Measurements from ENCODE around the gene HOXC6.

HOXC6 gene

DNA sequence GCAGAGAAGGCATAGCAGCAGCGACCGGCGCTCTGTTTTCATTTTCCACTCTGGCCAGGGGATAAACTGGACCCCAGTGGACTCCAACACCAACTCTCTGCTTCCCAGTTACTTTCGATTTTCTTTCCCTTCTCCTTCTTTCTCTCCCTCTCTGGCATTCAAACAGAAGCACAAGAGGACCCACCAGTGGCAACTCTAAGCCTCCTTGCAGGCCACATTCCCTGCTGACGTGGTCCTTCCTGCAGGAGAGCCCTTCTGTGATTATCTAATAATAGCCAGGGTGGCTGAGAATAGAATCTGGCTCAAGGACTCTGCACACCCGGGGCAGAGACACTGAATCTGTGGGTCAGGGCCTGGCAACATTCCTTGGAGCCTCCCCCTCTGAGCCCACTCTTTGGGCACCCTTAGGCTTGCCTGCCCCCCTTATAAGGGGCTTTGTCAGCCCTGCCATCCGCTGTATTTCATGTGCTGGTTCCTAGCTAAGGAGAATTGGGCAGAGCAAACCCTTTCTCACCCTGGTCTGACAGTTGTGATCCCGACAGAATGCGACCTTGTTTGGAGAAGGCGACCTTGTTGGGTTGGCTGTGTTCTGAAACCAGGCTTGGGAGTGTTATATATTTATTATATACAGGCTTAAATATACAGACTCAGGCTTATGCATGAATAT, 8.2 kb upstream of the HOXC6 start:
- in situ Hi-C loops (cut with HindIII; ENCODE audit: low pct_ligation_motif_present, low sequenced_read_pairs), result loop anchor here (25.0 kb wide), 1 partner anchor 192 kb away; no protein-coding TSS in a partner anchor
- H3K27ac ChIP-seq, result no peak overlapping the region
- H3K36me3 ChIP-seq (replicated peaks), result no peaks in the 10 kb centered on the region
- H3K27me3 ChIP-seq (replicated peaks), result peaks cover 85% of the 10 kb centered on the region
- no peak for TF ChIP-seq CTCF (IDR thresholded peaks at IDR 0.05; ENCODE audit: low read depth, low read length, missing control alignments)
- H3K4me3 ChIP-seq (ENCODE audit: low read depth, low read length), result no peak overlapping the region
- no peak for DNase-seq

DNA sequence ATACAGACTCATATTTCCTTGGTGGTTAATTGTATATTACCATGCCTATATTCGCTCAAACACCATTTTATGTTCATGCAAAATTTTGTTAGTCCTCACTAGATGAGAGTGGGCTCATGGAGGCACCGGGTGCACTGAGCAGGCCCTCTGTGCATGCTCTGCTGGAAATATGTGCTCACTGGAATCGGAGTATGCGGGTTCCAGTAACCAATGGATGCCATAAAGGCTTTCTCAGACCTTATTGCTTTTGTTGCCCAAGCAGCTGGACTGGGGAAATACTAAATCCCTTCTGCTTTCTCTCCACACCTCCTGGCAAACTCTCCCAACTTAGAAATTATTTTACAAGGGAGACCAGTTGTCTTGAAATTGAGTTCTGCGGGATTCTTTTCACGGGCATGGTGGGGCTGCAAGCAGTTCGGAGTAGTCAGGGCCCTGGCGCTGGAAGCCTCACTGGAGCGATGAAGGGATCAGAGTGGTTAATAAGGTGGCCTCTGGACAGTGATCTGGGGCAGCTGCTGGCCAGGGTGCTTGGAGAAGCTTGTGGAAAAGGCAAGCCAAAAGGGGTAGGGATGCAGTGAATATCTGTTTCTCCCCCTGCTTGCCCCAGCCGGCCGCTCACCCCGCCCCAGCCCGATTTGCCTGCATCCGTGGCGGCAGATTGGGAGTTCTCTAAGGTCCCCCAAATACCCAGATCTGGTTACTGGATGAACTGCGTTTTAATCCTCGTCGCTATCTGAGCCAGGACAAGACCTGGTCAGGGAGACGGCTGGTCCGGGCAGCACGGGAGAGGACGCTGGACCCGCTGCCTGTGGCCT, 7.4 kb upstream of the HOXC6 start:
- H3K27me3 ChIP-seq (replicated peaks), result peaks cover 85% of the 10 kb centered on the region
- DNase-seq, result no peak
- in situ Hi-C loops (cut with HindIII; ENCODE audit: low pct_ligation_motif_present, low sequenced_read_pairs), result loop anchor here (25.0 kb wide), 1 partner anchor 192 kb away; no protein-coding TSS in a partner anchor
- H3K36me3 ChIP-seq (replicated peaks), result no peaks in the 10 kb centered on the region
- TF ChIP-seq CTCF (IDR thresholded peaks at IDR 0.05; ENCODE audit: low read depth, low read length, missing control alignments), result no peak
- H3K27ac ChIP-seq, result no peak overlapping the region
- H3K4me3 ChIP-seq (ENCODE audit: low read depth, low read length), result no peak overlapping the region

- Histone ChIP-seq H3K27ac (no peak overlapping the region), H3K36me3 (replicated peaks) (no peaks in the 10 kb centered on the region), H3K4me3 (ENCODE audit: low read depth, low read length) (no peak overlapping the region), H3K27me3 (replicated peaks) (peaks cover 87% of the 10 kb centered on the region)
- no peak for DNase-seq
- TF ChIP-seq CTCF (IDR thresholded peaks at IDR 0.05; ENCODE audit: low read depth, low read length, missing control alignments), result no peak
- in situ Hi-C loops (cut with HindIII; ENCODE audit: low pct_ligation_motif_present, low sequenced_read_pairs), result loop anchor here (25.0 kb wide), 1 partner anchor 191 kb away; no protein-coding TSS in a partner anchor
These were observed 6.7 kb upstream of the HOXC6 start for GRCh38 chr12:54021432-54022013.

DNA sequence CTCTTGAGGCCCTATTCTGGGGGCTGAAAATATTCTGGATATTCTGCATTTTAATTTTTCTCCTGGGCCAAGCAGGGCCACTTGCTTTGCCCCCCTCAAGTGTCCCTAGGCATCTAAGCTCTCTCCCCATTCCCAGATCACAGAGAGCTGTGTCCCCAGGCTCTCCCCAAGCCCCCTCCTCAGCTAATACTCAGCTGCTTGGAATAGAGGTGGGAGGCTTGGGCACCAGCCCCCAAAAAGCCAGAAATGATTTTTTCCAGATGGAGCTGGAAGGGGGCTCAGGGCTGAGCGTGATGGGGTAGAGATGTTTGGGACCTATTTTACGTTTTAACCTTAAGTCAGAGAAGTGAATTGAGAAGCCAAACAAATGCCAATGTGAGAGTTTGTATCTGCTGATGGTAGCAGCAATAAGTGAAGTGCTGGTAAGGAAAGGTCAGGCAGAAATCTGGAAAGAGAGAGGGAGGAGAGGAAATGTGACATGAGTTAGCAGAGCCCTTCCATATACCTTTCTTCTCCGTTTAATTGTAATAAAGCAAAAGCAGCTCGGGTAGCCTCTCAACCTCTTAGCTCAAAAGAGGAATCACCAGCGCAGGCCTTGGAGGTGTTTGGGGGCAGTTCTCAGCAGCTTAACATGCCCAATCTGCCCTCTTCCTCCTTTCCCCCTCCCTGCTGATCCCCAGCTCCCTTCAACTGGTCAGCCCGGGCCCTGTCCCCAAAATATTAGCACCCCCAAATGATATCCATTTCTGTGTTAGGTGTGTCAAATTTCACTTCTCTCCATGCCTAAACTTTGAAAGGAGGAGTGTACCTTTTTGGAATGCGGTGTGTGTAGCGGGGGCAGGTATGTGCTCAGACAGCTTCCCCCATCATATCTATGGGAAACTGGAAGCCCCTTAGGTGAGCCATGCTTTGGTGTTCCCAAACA, 5.0 kb upstream of the HOXC6 start:
- H3K4me3 ChIP-seq (ENCODE audit: low read depth, low read length), result no peak overlapping the region
- no peak for DNase-seq
- H3K27ac ChIP-seq, result no peak overlapping the region
- H3K27me3 ChIP-seq (replicated peaks), result peaks cover 85% of the 10 kb centered on the region
- no peaks in the 10 kb centered on the region for H3K36me3 ChIP-seq (replicated peaks)
- TF ChIP-seq CTCF (IDR thresholded peaks at IDR 0.05; ENCODE audit: low read depth, low read length, missing control alignments), result no peak
- in situ Hi-C loops (cut with HindIII; ENCODE audit: low pct_ligation_motif_present, low sequenced_read_pairs), result loop anchor here (25.0 kb wide), 1 partner anchor 189 kb away; no protein-coding TSS in a partner anchor

- in situ Hi-C loops (cut with HindIII; ENCODE audit: low pct_ligation_motif_present, low sequenced_read_pairs), result loop anchor here (25.0 kb wide), 1 partner anchor 188 kb away; no protein-coding TSS in a partner anchor
- Histone ChIP-seq H3K27me3 (replicated peaks) (peaks cover 88% of the 10 kb centered on the region), H3K4me3 (ENCODE audit: low read depth, low read length) (no peak overlapping the region), H3K36me3 (replicated peaks) (no peaks in the 10 kb centered on the region), H3K27ac (no peak overlapping the region)
- TF ChIP-seq CTCF (IDR thresholded peaks at IDR 0.05; ENCODE audit: low read depth, low read length, missing control alignments), result no peak
- DNase-seq, result no peak
These were observed 4.1 kb upstream of the HOXC6 start for GRCh38 chr12:54024127-54024526.

Data from brain microvascular endothelial cell (primary cell).